GM19452 (cell line): ENCODE data around the gene FUT6.
"Not testable (repeated sequence)": the region's sequence is repeated elsewhere in the genome, so short reads cannot be mapped to it uniquely, and the experiment has no call there.

Experiments used
- ATAC-seq: cut with Tn5 transposase; IDR thresholded peaks from one replicate; pipeline ENCODE4 v1.9.1; 2021; ENCODE audit not compliant: unreplicated experiment

Gene FUT6

GRCh38 chr19:5863030-5863665, 23.6 kb upstream of the FUT6 start:
- ATAC-seq, result no peak

DNA sequence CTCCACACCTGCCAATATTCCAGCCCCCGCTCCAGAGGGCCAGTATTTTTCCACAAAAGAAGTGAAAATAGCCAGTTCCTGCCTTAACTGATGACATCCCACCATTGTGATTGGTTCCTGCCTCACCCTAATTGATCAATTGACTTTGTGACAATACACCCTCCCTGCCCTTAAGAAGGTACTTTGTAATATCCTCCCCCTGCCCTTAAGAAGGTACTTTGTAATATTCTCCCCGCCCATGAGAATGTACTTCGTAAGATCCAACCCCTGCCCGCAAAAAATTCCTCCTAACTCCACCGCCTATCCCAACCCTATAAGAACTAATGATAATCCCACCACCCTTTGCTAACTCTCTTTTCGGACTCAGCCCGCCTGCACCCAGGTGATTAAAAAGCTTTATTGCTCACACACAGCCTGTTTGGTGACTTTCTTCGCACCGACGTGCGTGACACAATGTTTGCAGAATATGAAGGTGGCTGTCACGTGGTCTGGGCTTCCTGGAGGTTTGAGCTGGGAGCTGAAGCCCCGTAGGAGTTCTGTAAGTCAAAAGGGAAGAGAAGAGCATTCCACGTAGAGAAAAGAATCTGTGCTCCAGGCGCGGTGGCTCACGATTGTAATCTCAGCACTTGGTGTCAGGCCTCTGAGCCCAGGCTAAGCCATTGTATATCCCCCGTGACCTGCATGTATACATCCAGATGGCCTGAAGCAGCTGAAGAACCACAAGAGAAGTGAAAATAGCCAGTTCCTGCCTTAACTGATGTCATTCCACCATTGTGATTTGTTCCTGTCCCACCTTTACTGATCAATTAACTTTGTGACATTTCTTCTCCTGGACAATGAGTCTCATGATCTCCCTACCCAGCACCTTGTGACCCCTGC, 17.9 kb upstream of the FUT6 start:
- ATAC-seq, result no peak

DNA sequence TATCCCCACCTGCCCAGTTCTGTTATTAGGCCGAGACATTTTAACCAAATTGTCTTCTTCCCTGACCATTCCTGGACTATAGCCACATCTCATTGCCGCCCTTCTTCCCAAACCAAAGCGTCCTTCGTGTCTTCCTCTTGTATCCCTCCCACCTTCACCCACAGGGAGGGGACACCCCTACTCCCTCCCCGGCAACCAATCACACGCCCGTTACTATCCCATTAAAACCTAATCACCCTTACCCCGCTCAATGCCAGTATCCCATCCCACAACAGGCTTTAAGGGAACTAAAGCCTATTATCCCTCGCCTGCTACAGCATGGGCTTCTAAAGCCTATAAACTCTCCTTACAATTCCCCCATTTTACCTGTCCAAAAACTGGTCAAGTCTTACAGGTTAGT, 15.6 kb upstream of the FUT6 start:
- not testable (repeated sequence) for ATAC-seq

GRCh38 chr19:5854121-5854520, 14.6 kb upstream of the FUT6 start:
- ATAC-seq, result not testable (repeated sequence)

DNA sequence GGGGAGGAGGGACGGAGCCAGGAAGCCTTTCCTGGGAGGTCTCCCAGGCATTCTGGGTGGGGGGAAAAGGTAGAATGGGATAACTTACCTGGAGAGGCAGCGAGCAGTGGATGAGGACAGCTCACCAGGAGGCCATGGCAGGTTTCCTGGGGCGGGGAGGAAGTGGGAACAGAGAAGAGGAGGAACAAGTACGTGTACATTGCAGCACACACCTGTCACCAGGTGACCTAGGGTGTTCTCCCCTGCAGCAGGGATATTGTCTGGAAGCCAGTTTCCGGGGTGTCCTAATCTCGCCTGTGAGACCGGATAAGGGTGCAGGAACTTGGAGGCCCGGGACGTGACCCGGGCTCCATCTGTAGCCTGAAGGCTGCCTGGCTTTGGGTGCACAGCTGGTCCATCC, 11.8 kb upstream of the FUT6 start, which contains the start of gene FUT3:
FUT3 (minus strand) TSS at position 148 of the 400 bp plus-strand sequence.
- ATAC-seq, result no peak

DNA sequence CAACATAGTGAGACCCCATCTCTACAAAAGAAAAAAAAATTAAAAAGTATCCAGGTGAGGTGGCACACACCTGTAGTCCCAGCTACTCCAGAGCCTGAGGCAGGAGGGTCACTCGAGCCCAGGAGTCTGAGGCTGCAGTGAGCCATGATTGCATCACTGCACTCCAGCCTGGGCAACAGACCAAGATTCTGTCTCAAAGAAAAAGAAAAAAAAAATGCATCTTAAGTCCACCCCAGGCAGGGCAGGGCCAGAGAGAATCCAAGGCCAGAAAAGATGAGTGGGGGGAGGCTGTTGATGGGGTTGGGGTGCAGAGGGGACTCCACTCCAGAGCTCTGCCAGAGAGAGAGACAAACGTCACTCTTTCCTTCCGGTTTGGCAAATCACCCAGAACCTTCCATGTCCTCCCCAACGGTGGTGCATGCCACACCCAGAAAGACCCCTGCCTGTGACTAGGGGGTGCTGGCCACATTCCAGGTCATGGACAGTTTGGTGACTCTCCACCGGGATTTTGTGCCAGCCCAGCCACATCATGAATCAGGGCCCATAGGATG, 11.3 kb upstream of the FUT6 start:
- ATAC-seq, result no peak

GRCh38 chr19:5850189-5850588, 10.7 kb upstream of the FUT6 start:
- ATAC-seq, result no peak

- ATAC-seq, result not testable (repeated sequence)
Observed at GRCh38 chr19:5848621-5849020, 9.1 kb upstream of the FUT6 start.

GRCh38 chr19:5847846-5848245, 8.3 kb upstream of the FUT6 start:
- not testable (repeated sequence) for ATAC-seq

GRCh38 chr19:5844456-5845433, 5.2 kb upstream of the FUT6 start:
- ATAC-seq, result no peak

DNA sequence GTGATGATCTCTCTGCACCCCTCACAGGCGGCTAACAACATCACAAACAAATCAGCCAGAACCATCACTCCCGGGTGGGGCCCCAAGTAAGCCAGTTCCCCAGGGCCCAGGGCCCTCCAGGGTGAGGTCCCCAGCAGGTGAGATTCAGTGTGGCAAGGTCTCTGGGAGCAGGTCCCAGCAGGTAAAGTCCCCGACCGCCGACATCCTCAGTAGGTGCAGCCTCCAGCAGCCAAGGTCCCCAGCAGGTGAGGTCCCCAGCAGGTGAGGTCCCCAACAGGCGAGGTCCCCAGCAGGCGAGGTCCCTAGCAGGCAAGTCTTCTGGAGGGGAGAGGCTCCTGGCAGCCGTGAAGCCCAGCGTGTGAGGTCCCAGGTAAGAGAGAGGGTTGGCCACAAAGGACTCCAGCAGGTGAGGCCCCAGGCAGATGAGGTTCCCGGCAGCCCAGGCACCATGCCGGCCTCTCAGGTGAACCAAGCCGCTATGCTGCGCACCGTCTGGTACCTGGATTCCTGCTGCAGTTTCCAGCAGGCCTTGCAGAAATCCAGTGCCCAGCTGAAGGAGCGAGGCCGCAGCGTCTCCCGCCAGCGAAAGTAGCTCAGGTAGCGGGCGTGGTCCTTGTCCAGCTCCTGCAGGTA, 3.9 kb upstream of the FUT6 start:
- no peak for ATAC-seq

DNA sequence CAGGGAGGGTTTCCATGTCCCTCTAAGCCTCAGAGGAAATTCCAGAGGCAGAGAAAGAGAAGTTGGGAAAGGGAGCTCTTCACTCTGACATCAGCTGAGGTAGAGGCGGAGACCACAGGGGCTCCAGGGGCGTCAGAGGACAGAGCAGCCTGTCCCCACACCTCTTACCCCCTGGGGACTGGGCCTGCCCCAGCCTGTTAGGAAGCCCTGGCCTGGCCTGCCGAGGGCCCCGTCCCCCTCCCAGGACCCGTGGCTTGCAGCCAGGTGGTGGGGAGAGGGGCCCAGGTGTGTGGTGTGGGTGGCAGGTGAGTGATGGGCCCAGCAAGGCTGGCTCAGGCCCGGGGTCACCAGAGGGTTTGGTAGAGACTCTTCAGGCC, 2.2 kb upstream of the FUT6 start:
- ATAC-seq, result not testable (repeated sequence)

GRCh38 chr19:5838353-5839064, 993 bp downstream of the FUT6 start:
- no peak for ATAC-seq

GRCh38 chr19:5837761-5838352, 1.6 kb downstream of the FUT6 start:
- no peak for ATAC-seq

DNA sequence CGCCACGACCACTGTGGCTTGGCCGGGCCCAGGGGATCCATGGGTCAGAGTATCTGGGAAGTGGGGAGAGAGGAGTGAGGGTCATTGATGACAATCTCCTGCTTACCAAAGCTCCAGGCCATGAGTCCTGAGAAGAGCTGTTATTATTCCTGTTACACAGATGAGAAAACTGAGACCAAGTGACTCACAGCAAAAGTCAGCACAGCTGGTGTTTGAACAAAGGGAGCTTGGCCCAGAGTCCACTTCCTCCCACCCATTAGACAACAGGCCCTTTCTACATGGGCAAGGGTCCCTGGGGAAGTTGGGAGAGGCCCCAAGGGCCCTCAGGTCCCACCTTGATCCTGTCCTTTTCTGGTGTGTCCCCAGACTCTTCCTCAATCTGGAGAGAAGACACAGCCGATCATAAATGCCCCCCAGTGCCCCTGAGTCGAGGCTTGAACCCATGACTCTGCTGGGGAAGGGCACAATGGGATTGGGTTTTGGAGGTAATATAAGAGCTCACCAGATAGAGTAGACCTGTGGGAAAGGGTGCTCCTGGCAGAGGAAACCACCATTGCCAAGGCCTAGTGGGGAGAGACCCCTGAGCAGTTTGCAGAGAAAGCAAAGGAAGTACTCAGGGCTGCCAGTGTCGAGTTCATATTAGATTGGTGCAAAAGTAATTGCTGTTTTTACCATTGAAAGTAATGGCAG, 6.8 kb downstream of the FUT6 start:
- ATAC-seq, result no peak

GRCh38 chr19:5832061-5832460, 7.4 kb downstream of the FUT6 start:
- ATAC-seq, result no peak

DNA sequence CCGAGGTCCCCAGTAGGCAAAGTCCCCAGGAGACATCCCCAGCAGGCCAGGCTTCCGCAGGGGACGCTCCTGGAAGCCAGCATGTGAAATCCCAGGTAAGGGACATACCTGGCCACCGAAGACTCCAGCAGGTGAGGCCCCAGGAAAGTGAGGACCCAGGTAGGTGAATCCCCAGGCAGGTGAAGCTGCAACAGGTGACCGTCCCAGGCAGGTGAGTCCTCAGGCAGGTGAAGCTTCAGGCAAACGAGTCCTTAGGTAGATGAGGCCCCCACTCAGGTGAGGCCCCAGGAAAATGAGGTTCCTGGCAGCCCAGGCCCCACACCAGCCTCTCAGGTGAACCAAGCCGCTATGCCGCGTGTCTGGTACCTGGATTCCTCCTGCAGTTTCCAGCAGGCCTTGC, 8.3 kb downstream of the FUT6 start:
- no peak for ATAC-seq

DNA sequence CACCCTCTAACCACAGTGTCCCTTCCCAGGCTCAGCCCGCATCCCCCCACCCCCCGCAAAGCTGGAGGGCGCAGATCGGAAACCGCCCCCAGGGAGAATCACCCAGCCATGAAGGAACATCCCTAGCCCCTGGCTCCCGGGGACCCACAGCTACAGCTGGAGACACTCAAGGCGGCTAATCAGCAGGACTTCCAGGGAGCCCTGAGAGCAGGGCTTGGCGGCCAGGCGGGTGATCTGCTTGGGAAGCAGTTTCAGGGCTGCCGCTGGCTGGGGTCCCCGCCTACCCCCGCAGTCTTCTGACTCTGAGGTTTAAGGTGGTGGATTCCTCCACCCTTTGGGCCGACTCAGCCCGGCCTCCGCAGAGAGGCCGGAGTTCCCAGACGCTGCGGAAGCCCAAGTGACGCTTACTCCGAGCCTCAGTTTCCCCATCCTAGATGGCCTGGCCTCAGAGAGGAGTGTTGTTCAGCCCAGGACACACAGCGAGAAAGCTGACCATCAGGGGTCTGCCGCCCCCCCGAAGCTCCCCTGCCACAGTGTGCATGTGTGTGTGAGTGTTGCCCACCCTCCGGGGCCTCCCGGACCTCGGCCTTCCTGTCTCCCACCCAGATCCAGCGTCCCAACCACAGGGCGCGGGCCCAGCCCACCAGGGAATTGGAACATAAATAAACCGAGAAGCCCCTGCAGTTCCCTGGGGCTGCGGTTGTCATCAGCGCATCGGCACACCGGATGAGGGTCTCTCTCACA, 9.8 kb downstream of the FUT6 start:
- no peak for ATAC-seq
